GM13977 (cell line): ENCODE results near the gene ZNF655.
"Not testable (repeated sequence)": the region's sequence is repeated elsewhere in the genome, so short reads cannot be mapped to it uniquely, and the experiment has no call there.

Experiments
- DNase-seq: peaks from one replicate; pipeline ENCODE4 v3.0.0; 2012; ENCODE audit warnings: low spot score
- in situ Hi-C: fragments of 300-500 bp; cut with MboI; formaldehyde crosslinking; loops from one replicate; pipeline ENCODE4 v1.12.0; 2022; ENCODE audit warnings: low sequenced_read_pairs, low pct_unique_long_range_greater_than_20kb, mixed read lengths, inconsistent platforms; ENCODE audit not compliant: unreplicated experiment
- TF ChIP-seq, protein P1 (sequence below): IDR thresholded peaks from 2 replicates; pipeline ENCODE4 v1.5.1; 2012; ENCODE audit warnings: mild to moderate bottlenecking, control low read depth; ENCODE audit not compliant: insufficient read depth; ENCODE audit errors: extremely low read depth, missing control alignments

ZNF655 gene

DNA sequence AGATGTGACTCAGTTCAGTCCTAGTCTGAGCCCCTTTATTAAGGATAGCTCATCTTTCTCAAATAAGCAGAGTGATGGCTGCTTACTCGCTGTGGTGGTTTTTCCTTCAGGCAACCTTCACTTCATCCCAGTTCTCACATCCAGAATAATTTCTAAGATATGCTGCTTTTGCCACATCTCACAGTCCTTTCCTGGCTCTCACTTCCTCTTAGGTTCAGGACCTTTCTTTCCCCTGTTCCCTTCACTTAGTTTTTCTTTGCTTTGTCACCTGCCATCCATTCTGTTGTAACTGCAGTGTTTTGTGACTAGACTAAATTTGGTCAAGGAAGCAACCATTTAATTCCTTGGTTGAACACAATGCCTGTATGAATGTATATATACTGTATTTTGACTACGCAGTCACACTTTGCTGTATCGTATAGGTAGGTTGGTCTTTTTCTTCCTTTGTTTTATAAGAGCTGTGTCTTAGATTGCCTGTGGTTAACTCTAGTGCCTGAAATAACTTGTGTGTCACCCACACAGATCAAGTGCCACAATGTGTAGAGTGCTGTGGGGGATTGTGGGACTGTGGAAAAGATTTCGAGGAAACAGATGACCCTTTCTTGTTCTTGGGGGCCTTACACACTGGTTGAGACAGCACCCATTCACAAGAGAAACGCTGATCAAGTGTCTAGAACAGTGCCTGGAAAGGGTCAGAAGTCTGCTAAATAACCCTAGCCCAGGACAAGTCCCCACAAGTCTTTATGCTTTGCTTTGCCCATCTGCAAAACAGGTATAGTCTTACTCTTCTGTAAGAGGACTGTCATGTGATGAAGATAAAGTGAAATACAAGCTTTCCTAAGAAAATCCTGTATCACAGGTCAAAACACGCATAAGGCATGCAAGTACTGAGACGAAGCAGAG lies 2.6 kb downstream of the ZNF655 start:
- in situ Hi-C loops: no loop called here
- no peak for DNase-seq
- TF ChIP-seq, protein P1, sequence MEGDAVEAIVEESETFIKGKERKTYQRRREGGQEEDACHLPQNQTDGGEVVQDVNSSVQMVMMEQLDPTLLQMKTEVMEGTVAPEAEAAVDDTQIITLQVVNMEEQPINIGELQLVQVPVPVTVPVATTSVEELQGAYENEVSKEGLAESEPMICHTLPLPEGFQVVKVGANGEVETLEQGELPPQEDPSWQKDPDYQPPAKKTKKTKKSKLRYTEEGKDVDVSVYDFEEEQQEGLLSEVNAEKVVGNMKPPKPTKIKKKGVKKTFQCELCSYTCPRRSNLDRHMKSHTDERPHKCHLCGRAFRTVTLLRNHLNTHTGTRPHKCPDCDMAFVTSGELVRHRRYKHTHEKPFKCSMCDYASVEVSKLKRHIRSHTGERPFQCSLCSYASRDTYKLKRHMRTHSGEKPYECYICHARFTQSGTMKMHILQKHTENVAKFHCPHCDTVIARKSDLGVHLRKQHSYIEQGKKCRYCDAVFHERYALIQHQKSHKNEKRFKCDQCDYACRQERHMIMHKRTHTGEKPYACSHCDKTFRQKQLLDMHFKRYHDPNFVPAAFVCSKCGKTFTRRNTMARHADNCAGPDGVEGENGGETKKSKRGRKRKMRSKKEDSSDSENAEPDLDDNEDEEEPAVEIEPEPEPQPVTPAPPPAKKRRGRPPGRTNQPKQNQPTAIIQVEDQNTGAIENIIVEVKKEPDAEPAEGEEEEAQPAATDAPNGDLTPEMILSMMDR: no peak

GRCh38 chr7:99561737-99562051 lies 3.3 kb downstream of the ZNF655 start:
- in situ Hi-C loops: no loop called here
- TF ChIP-seq, protein P1: no peak
- DNase-seq: no peak

- TF ChIP-seq, protein P1: no peak
- no peak for DNase-seq
- in situ Hi-C loops: no loop called here
These were observed 3.8 kb downstream of the ZNF655 start for GRCh38 chr7:99562114-99562784.

DNA sequence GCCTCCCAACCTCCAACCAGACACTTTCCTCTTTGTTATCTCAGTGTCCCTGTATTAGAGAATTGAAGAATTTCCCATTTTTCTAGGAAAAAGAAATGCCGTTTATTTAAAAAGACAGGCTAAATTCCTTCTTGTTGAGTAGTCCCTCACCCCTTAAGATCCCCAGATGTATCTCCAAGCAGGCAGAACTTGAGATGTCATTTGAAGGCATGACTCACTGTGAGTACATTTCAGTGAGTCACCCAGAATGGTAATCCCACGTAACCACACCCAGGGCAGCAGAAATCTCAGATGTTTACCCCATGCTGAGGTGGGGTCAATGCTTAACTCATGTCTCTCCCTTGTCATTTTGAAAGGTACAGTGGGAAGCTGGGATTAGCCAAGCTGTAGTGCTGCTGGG lies 4.4 kb downstream of the ZNF655 start:
- in situ Hi-C loops: no loop called here
- TF ChIP-seq, protein P1: no peak
- no peak for DNase-seq

GRCh38 chr7:99563650-99564049 lies 5.2 kb downstream of the ZNF655 start:
- in situ Hi-C loops: no loop called here
- no peak for DNase-seq
- TF ChIP-seq, protein P1: no peak

DNA sequence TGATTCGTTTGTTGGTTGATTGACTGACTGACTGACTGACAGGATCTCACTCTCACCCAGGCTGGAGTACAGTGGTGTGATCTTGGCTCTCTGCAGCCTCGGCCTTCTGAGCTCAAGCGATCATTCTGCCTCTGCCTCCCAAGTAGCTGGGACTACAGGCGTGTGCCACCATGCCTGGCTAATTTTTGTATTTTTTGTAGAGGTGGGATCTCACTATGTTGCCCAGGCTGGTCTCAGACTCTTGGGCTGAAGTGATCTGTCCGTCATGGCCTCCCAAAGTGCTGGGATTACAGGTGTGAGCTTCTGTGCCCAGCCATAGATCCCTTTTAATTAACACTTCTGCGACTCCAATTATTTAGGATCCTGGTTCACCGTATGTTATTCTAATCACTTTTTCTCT lies 10.3 kb downstream of the ZNF655 start:
- in situ Hi-C loops, DNase-seq: not testable (repeated sequence)

- in situ Hi-C loops: no loop called here
- TF ChIP-seq, protein P1: no peak
- no peak for DNase-seq
These were observed 13.3 kb downstream of the ZNF655 start for GRCh38 chr7:99571768-99572167.
